H9 (cell line): ENCODE measurements around the gene ERVFRD-1. TPM values are rescaled to one million over a fixed set of nuclear protein-coding genes. Genes with fewer than 3 reads are reported as not detected.

Experiments used
- DNase-seq: peaks from one replicate; pipeline ENCODE4 v3.0.0-alpha.2; 2017
- H2AFZ ChIP-seq: one replicate; pipeline ENCODE4 v1.6.1; 2013; ENCODE audit warnings: mild to moderate bottlenecking, low read length, control low read depth, moderate library complexity
- H2AK5ac ChIP-seq: 2 replicates; pipeline ENCODE4 v1.6.1; 2013; ENCODE audit warnings: low read length, control low read depth, mixed read lengths; ENCODE audit not compliant: insufficient read length
- H2BK120ac ChIP-seq: one replicate; pipeline ENCODE4 v1.6.1; 2013; ENCODE audit warnings: low read depth, mild to moderate bottlenecking, low read length, control low read depth, inconsistent platforms; ENCODE audit not compliant: poor library complexity, severe bottlenecking
- H2BK12ac ChIP-seq: 2 replicates; pipeline ENCODE4 v1.6.1; 2013; ENCODE audit warnings: low read length, control low read depth, mixed read lengths, low read depth; ENCODE audit not compliant: insufficient read length
- H2BK15ac ChIP-seq: 2 replicates; pipeline ENCODE4 v1.6.1; 2013; ENCODE audit warnings: low read depth, low read length, control low read depth
- H2BK20ac ChIP-seq: one replicate; pipeline ENCODE4 v1.6.1; 2013; ENCODE audit warnings: low read depth, mild to moderate bottlenecking, low read length, control low read depth, inconsistent platforms; ENCODE audit not compliant: poor library complexity, severe bottlenecking
- H2BK5ac ChIP-seq: 2 replicates; pipeline ENCODE4 v1.6.1; 2013; ENCODE audit warnings: low read length, control low read depth, mixed read lengths; ENCODE audit not compliant: insufficient read length
- H3K14ac ChIP-seq: 2 replicates; pipeline ENCODE4 v1.6.1; 2013; ENCODE audit warnings: low read length, control low read depth; ENCODE audit not compliant: insufficient read depth
- H3K18ac ChIP-seq: 2 replicates; pipeline ENCODE4 v1.6.1; 2013; ENCODE audit warnings: low read depth, mild to moderate bottlenecking, mixed read lengths, low read length, control low read depth; ENCODE audit not compliant: insufficient read length
- H3K23ac ChIP-seq: 2 replicates; pipeline ENCODE4 v1.6.1; 2013; ENCODE audit warnings: low read length, control low read depth, mixed read lengths, low read depth; ENCODE audit not compliant: insufficient read length
- H3K23me2 ChIP-seq: 2 replicates; pipeline ENCODE4 v1.6.1; 2013; ENCODE audit warnings: low read depth, mild to moderate bottlenecking, mixed read lengths, low read length, control low read depth; ENCODE audit not compliant: insufficient read length, poor library complexity, severe bottlenecking
- H3K27ac ChIP-seq: 2 replicates; pipeline ENCODE4 v1.5.1; 2013; ENCODE audit warnings: low read length, control low read depth, mixed read lengths, low read depth; ENCODE audit not compliant: insufficient read length
- H3K27me3 ChIP-seq: 2 replicates; pipeline ENCODE4 v1.6.1; 2013; ENCODE audit warnings: low read length, control low read depth, inconsistent platforms; ENCODE audit not compliant: insufficient read depth
- H3K4ac ChIP-seq: 2 replicates; pipeline ENCODE4 v1.6.1; 2013; ENCODE audit warnings: low read depth, mild to moderate bottlenecking, control low read depth, inconsistent platforms, low read length, moderate library complexity
- H3K4me1 ChIP-seq: 2 replicates; pipeline ENCODE4 v1.6.1; 2013; ENCODE audit warnings: low read length, control low read depth, inconsistent platforms; ENCODE audit not compliant: insufficient read depth
- H3K4me2 ChIP-seq: 2 replicates; pipeline ENCODE4 v1.6.1; 2013; ENCODE audit warnings: low read length, control low read depth, mixed read lengths; ENCODE audit not compliant: insufficient read length, insufficient read depth
- H3K56ac ChIP-seq: 2 replicates; pipeline ENCODE4 v1.6.1; 2013; ENCODE audit warnings: low read depth, mild to moderate bottlenecking, mixed read lengths, low read length, control low read depth; ENCODE audit not compliant: insufficient read length
- H3K79me1 ChIP-seq: 2 replicates; pipeline ENCODE4 v1.6.1; 2013; ENCODE audit warnings: low read depth, mild to moderate bottlenecking, moderate library complexity, low read length, control low read depth, inconsistent platforms; ENCODE audit not compliant: insufficient read depth, poor library complexity, severe bottlenecking
- H3K79me2 ChIP-seq: 2 replicates; pipeline ENCODE4 v1.6.1; 2013; ENCODE audit warnings: low read length, control low read depth, inconsistent platforms; ENCODE audit not compliant: insufficient read depth
- H3K9ac ChIP-seq: 2 replicates; pipeline ENCODE4 v1.6.1; 2013; ENCODE audit warnings: low read length, control low read depth, mixed read lengths; ENCODE audit not compliant: insufficient read length; ENCODE audit errors: extremely low read depth
- H3K9me3 ChIP-seq: one replicate; pipeline ENCODE4 v1.6.1; 2013; ENCODE audit warnings: low read depth, low read length, inconsistent platforms; ENCODE audit not compliant: control insufficient read depth
- H3T11ph ChIP-seq: one replicate; pipeline ENCODE4 v1.6.1; 2013; ENCODE audit warnings: mild to moderate bottlenecking, low read length, control low read depth, inconsistent platforms
- H4K20me1 ChIP-seq: one replicate; pipeline ENCODE4 v1.6.1; 2013; ENCODE audit not compliant: control insufficient read depth, insufficient read length, insufficient read depth
- H4K5ac ChIP-seq: 2 replicates; pipeline ENCODE4 v1.6.1; 2013; ENCODE audit warnings: low read depth, mild to moderate bottlenecking, mixed read lengths, low read length, control low read depth; ENCODE audit not compliant: insufficient read length
- H4K8ac ChIP-seq: replicated peaks from 2 replicates; pipeline ENCODE4 v1.6.1; 2013; ENCODE audit warnings: low read length, control low read depth, mixed read lengths, low read depth; ENCODE audit not compliant: insufficient read length
- H4K91ac ChIP-seq: 2 replicates; pipeline ENCODE4 v1.6.1; 2013; ENCODE audit warnings: low read depth, mild to moderate bottlenecking, moderate library complexity, mixed read lengths, low read length, control low read depth; ENCODE audit not compliant: insufficient read length
- H3K27ac Mint-ChIP-seq, 3 experiments: 2 replicates in 2 of 3; 3 replicates in 1 of 3; pipeline ENCODE4 v1.8.0; 2020 to 2021; ENCODE audit warnings: mixed read lengths in 3 of 3, mild to moderate bottlenecking in 1 of 3, moderate library complexity in 1 of 3
- H3K27me3 Mint-ChIP-seq: 2 replicates; pipeline ENCODE4 v1.8.0; 2021; ENCODE audit warnings: low read depth, mild to moderate bottlenecking, moderate library complexity, mixed read lengths
- H3K36me3 Mint-ChIP-seq, 3 experiments: 2 replicates in 2 of 3; 3 replicates in 1 of 3; pipeline ENCODE4 v1.8.0; 2020 to 2021; ENCODE audit warnings: low read depth in 3 of 3, mixed read lengths in 3 of 3; ENCODE audit not compliant: insufficient read depth in 1 of 3
- H3K4me1 Mint-ChIP-seq, 2 experiments: 2 replicates each; pipeline ENCODE4 v1.8.0; 2020; ENCODE audit warnings: mixed read lengths in 2 of 2
- H3K4me3 Mint-ChIP-seq, 2 experiments: 2 replicates in 1 of 2; 3 replicates in 1 of 2; pipeline ENCODE4 v1.8.0; 2020 to 2021; ENCODE audit warnings: mild to moderate bottlenecking in 2 of 2, mixed read lengths in 2 of 2, moderate library complexity in 1 of 2
- H3K9me3 Mint-ChIP-seq, 2 experiments: 2 replicates in 1 of 2; 3 replicates in 1 of 2; pipeline ENCODE4 v1.8.0; 2020; ENCODE audit warnings: mild to moderate bottlenecking in 2 of 2, mixed read lengths in 2 of 2, moderate library complexity in 1 of 2
- WGBS: extraction: QIAGEN DNeasy Blood & Tissue Kit; methylation state at CpG from one replicate; pipeline ENCODE4 v1.1.7; 2013; ENCODE audit warnings: missing lambda C conversion rate, low lambda C conversion rate, mixed read lengths; ENCODE audit not compliant: insufficient read length; ENCODE audit errors: extremely low coverage; 5-methylcytosine and 5-hydroxymethylcytosine counted together
- long read RNA-seq: library from polyadenylated mRNA; unstranded; transcript quantifications from one replicate; pipeline ENCODE4 v2.0.0, GENCODE V29; 2020
- total RNA-seq: library from RNA; stranded (reverse); gene quantifications from 2 replicates; pipeline ENCODE4 v1.2.1, GENCODE V29; 2021
- TF ChIP-seq, protein P1 (sequence below): fragments of 200-600 bp; sonication (generic); conservative IDR thresholded peaks from 3 replicates; pipeline ENCODE4 v1.8.0; 2021; ENCODE audit warnings: antibody characterized with exemption, mild to moderate bottlenecking

ERVFRD-1 gene, protein sequence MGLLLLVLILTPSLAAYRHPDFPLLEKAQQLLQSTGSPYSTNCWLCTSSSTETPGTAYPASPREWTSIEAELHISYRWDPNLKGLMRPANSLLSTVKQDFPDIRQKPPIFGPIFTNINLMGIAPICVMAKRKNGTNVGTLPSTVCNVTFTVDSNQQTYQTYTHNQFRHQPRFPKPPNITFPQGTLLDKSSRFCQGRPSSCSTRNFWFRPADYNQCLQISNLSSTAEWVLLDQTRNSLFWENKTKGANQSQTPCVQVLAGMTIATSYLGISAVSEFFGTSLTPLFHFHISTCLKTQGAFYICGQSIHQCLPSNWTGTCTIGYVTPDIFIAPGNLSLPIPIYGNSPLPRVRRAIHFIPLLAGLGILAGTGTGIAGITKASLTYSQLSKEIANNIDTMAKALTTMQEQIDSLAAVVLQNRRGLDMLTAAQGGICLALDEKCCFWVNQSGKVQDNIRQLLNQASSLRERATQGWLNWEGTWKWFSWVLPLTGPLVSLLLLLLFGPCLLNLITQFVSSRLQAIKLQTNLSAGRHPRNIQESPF
- total RNA-seq = not detected in 2 replicates
- long read RNA-seq = 0 reads

DNA sequence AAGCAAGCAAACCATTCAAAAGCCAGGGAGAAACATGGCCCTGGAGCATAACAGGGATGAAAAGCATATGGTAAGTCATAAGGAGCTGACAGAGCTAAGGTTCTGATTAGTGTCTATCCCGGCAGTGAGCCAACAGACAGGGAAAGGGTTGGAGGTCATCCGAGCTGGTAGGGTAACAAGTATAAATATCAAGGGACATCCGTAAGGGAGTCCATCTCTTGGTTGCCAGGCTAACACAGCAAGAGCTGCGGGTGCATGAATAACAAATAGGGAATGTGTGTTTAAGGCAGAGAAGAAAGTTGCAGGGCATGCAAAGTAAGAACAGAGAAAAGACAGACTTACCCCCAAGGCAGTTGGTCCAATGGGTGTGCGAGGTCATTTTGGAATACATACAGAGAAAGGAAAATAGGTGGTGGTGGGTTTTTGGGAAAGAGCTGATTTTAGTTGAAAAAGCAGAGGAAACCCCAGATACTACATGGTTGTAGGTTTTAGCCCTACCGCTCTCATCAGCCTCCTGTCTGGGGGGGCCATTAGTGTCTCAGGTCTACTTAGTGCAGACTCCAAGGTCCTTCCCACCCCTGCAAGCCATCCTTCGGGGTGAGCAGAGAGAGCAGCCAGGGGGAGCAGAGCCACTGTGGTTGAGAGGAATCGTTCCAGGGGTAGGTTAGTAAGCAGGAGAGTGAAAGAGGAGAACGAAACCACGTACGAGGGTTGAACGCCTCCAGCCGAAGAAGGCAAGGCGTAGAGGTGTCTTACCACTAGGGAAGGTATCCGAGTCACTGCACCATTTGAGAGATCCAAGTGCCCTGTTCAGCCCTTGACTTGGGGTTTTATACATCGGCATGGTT, at the start of gene ERVFRD-1:
Gene ERVFRD-1 (minus strand): TSS at position 805 of the 848 bp plus-strand sequence. CDS start 6,415 bp downstream, outside the sequence.
- H2BK20ac ChIP-seq = no peak within 1 kb of the TSS
- no peak within 1 kb of the TSS for H3T11ph ChIP-seq
- TF ChIP-seq, protein P1, sequence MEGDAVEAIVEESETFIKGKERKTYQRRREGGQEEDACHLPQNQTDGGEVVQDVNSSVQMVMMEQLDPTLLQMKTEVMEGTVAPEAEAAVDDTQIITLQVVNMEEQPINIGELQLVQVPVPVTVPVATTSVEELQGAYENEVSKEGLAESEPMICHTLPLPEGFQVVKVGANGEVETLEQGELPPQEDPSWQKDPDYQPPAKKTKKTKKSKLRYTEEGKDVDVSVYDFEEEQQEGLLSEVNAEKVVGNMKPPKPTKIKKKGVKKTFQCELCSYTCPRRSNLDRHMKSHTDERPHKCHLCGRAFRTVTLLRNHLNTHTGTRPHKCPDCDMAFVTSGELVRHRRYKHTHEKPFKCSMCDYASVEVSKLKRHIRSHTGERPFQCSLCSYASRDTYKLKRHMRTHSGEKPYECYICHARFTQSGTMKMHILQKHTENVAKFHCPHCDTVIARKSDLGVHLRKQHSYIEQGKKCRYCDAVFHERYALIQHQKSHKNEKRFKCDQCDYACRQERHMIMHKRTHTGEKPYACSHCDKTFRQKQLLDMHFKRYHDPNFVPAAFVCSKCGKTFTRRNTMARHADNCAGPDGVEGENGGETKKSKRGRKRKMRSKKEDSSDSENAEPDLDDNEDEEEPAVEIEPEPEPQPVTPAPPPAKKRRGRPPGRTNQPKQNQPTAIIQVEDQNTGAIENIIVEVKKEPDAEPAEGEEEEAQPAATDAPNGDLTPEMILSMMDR = no peak
- no peak within 1 kb of the TSS for H3K14ac ChIP-seq
- H3K36me3 Mint-ChIP-seq = no peaks in the 10 kb centered on the region; a peak in 1 of 7 replicates
- H2AFZ ChIP-seq = no peak within 1 kb of the TSS
- H3K9me3 ChIP-seq = no peaks in the 10 kb centered on the region
- no peak for DNase-seq
- no peak within 1 kb of the TSS for H2BK15ac ChIP-seq
- H2BK12ac ChIP-seq = no peak within 1 kb of the TSS
- H3K23me2 ChIP-seq = no peaks in the 10 kb centered on the region
- H3K9me3 Mint-ChIP-seq = no peaks in the 10 kb centered on the region
- H4K91ac ChIP-seq = no peak within 1 kb of the TSS
- no peak within 1 kb of the TSS for H4K5ac ChIP-seq
- H4K20me1 ChIP-seq = peaks cover 3% of the 10 kb centered on the region
- no peak within 1 kb of the TSS for H3K23ac ChIP-seq
- peaks cover 5% of the 10 kb centered on the region; the same call in 1 of the 2 replicates for H3K79me2 ChIP-seq
- no peak within 1 kb of the TSS for H3K4me2 ChIP-seq
- H3K4me1 Mint-ChIP-seq = peaks cover 42 to 43% of the 10 kb centered on the region in 2 experiments
- no peak within 1 kb of the TSS for H3K9ac ChIP-seq
- no peak within 1 kb of the TSS for H3K4ac ChIP-seq
- H3K27me3 Mint-ChIP-seq = no peaks in the 10 kb centered on the region
- no peak within 1 kb of the TSS for H3K18ac ChIP-seq
- no peak within 1 kb of the TSS for H3K56ac ChIP-seq
- no peak within 1 kb of the TSS; a peak in 1 of 5 replicates for H3K4me3 Mint-ChIP-seq
- peaks cover 15% of the 10 kb centered on the region for H3K79me1 ChIP-seq
- no peaks in the 10 kb centered on the region for H3K27me3 ChIP-seq
- WGBS = no CpG with 5 or more reads among the region's 16 CpGs
- no peak within 1 kb of the TSS for H3K27ac ChIP-seq
- no peak within 1 kb of the TSS for H2BK120ac ChIP-seq
- no peak within 1 kb of the TSS for H2BK5ac ChIP-seq
- peaks cover 12% of the 10 kb centered on the region; the same call in 1 of the 2 replicates for H3K4me1 ChIP-seq
- no peak within 1 kb of the TSS for H4K8ac ChIP-seq
- H2AK5ac ChIP-seq = no peak within 1 kb of the TSS
- H3K27ac Mint-ChIP-seq = peak within 1 kb of the TSS; percentile 37 to 70 (median 58); a peak in 5 of 7 replicates
